NB4 (cell line): ENCODE results near the gene TMCC3.

Source experiments
- DNase-seq: peaks from one replicate; pipeline ENCODE4 v3.0.0; 2010; ENCODE audit warnings: low read depth
- H3K4me3 ChIP-seq: one replicate; pipeline ENCODE4 v1.5.1; 2011; ENCODE audit warnings: mild to moderate bottlenecking, low read depth, low read length, moderate library complexity
- MYC ChIP-seq: IDR thresholded peaks from 2 replicates; pipeline ENCODE4 v1.6.1; 2011; ENCODE audit warnings: low read depth, low read length
- POLR2A ChIP-seq: IDR thresholded peaks from 2 replicates; pipeline ENCODE4 v1.6.1; 2011; ENCODE audit warnings: mild to moderate bottlenecking; ENCODE audit not compliant: insufficient read length; ENCODE audit errors: extremely low read depth
- TF ChIP-seq, protein P1 (sequence below): IDR thresholded peaks from one replicate; pipeline ENCODE4 v1.5.1; 2012; ENCODE audit warnings: low read depth, low read length
- TF ChIP-seq, protein P2 (sequence below): IDR thresholded peaks from 2 replicates; pipeline ENCODE4 v1.6.1; 2011; ENCODE audit warnings: low read depth, low read length

The TMCC3 gene

DNA sequence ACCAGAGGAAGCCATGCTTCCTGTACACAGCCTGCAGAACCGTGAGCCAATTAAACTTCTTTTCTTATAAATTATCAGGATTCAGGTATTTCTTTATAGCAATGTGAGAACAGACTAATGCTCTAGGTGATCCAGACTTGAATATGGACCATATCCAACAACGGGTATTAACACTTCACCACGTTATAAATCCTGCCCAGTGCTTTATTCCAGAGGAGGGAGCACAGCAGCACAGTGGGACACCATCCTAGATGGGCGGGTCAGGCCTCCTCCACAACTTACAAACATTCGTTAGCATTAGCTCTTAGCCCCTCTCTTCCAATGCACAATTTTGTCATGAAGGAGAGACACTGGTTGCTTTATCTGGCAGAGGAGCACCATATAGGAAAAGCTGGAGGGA, 66.0 kb downstream of the TMCC3 start:
- H3K4me3 ChIP-seq, result no peak overlapping the region
- DNase-seq, result no peak
- TF ChIP-seq MYC (no peak), POLR2A (no peak)
- TF ChIP-seq, protein P1, sequence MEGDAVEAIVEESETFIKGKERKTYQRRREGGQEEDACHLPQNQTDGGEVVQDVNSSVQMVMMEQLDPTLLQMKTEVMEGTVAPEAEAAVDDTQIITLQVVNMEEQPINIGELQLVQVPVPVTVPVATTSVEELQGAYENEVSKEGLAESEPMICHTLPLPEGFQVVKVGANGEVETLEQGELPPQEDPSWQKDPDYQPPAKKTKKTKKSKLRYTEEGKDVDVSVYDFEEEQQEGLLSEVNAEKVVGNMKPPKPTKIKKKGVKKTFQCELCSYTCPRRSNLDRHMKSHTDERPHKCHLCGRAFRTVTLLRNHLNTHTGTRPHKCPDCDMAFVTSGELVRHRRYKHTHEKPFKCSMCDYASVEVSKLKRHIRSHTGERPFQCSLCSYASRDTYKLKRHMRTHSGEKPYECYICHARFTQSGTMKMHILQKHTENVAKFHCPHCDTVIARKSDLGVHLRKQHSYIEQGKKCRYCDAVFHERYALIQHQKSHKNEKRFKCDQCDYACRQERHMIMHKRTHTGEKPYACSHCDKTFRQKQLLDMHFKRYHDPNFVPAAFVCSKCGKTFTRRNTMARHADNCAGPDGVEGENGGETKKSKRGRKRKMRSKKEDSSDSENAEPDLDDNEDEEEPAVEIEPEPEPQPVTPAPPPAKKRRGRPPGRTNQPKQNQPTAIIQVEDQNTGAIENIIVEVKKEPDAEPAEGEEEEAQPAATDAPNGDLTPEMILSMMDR, result no peak
- TF ChIP-seq, protein P2, sequence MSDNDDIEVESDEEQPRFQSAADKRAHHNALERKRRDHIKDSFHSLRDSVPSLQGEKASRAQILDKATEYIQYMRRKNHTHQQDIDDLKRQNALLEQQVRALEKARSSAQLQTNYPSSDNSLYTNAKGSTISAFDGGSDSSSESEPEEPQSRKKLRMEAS, result no peak

DNA sequence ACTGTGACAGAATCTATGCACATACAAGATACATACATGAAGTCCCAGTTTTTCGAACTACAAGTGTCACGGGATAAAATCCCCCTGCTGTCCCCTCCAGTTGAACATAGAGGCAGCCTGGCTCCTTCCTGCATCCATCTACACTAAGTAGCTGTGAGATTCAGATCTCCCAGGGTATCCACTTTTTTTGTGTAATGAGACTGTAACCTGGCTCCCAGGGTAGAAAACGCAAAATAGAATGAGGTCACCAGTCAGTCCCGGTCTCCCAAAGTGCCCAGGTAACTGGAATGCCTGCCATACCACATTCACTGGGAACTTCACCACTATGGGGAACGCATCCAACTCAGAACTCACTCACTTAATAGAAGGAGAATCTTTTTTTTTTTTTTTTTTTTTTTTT, 67.8 kb downstream of the TMCC3 start:
- H3K4me3 ChIP-seq, result no peak overlapping the region
- TF ChIP-seq, protein P1, result no peak
- no peak for TF ChIP-seq POLR2A
- TF ChIP-seq, protein P2, result no peak
- TF ChIP-seq MYC, result no peak
- no peak for DNase-seq

DNA sequence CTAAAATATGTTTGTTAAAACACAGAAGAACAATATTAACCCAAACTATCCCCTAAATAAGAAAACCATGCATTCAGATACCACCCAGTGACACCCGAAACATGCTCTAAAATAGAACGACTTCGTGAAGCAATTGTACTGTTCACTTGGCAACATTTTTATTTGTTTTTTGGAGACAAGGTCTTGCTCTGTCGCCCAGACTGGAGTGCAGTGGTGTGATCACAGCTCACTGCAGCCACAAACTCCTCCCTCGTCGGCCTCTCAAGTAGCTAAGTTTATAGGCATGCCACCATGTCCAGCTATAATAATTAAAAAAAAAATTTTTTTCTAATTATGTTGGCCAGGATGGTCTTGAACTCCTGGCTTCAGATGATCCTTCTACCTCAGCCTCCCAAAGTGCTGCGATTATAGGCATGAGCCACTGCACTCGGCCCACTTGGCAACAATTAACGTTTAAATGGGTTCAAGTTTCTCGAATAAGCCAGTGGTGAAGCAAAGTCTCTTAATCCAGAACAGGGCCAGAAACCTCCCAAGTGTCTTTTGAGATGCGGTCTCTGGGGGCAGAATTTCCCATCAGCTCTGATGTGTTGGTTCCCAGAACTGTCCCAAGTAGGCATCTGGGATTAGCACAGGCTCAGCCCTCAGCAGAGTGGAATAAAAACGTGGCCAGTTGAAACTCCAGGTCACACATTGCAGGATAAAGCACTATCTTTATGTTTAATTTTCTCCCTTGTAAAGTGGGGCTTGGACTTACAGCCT, 74.5 kb downstream of the TMCC3 start:
- TF ChIP-seq, protein P1, result no peak
- TF ChIP-seq MYC (no peak), POLR2A (no peak)
- TF ChIP-seq, protein P2, result no peak
- H3K4me3 ChIP-seq, result no peak overlapping the region
- DNase-seq, result no peak

DNA sequence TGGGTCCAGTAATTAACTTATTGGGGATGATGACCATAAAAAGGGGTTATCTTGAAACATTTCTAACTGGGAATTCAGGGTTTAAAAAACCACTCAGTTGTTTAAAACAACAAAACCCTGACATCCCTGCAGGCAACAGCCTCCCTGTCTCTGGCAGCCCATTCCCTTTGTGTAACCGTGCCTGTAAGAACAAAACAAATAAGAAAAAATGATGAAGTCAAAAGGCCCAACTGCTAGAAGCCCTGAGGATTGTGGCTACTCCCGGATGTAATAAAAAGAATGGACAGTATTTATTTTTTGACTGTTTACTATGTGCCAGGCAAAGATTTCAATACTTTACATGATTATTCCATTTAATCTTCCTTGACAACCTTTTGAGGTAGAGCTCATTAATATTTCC, 75.3 kb downstream of the TMCC3 start:
- H3K4me3 ChIP-seq, result no peak overlapping the region
- no peak for DNase-seq
- TF ChIP-seq, protein P2, result no peak
- TF ChIP-seq, protein P1, result no peak
- TF ChIP-seq MYC (no peak), POLR2A (no peak)

DNA sequence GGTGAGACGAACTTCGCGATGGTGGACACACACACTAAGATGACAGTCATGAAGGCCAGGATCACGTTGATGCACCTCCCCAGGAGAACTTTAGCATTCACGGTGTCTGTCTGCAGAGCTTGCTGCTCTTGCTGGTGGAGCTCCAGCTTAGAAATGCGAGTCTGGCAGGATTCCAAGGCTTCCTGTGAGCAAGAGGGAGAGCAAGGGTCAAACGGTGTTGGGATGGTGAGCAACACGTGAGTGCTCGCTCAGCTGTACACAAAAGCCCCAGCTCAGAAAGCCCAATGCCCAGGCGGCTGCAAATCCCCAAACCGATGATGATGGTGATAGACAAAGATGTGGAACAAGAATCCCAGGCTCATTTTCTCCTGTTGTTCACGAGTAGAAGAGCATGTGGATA, 78.8 kb downstream of the TMCC3 start:
- TF ChIP-seq MYC (no peak), POLR2A (no peak)
- TF ChIP-seq, protein P1, result no peak
- TF ChIP-seq, protein P2, result no peak
- peak; percentile 21 for DNase-seq
- no peak overlapping the region for H3K4me3 ChIP-seq
